Measurements from ENCODE around the gene SPSB2. TPM values are rescaled to one million over a fixed set of nuclear protein-coding genes. Genes with fewer than 3 reads are reported as not detected.

The SPSB2 gene
- total RNA-seq, 1 donor from 2014 or later: 14.5 TPM

- H3K9me3 ChIP-seq: no peaks in the 10 kb centered on the region
- no peaks in the 10 kb centered on the region for H3K27me3 ChIP-seq
- no peak overlapping the region for H3K4me3 ChIP-seq
- no peak for TF ChIP-seq CTCF (IDR thresholded peaks at IDR 0.05)
- peaks cover 33 to 51% of the 10 kb centered on the region in 2 donors for H3K36me3 ChIP-seq
- H3K27ac ChIP-seq: no peak overlapping the region
- DNase-seq (ENCODE audit: low spot score in 2 of 2): no peak
- no peaks in the 10 kb centered on the region for H3K4me1 ChIP-seq
- intact Hi-C loops (cut with DNase I): no loop called here
Measured at GRCh38 chr12:6836851-6837250, 36.3 kb downstream of the SPSB2 start.

- Histone ChIP-seq H3K36me3 (peaks cover 32 to 61% of the 10 kb centered on the region in 2 donors), H3K4me3 (no peak overlapping the region), H3K27me3 (no peaks in the 10 kb centered on the region)
Measured at GRCh38 chr12:6834873-6835272, 38.2 kb downstream of the SPSB2 start.

GRCh38 chr12:6834254-6834653 lies 38.8 kb downstream of the SPSB2 start:
- no peaks in the 10 kb centered on the region for H3K27me3 ChIP-seq
- H3K4me3 ChIP-seq: no peak overlapping the region
- no peak for TF ChIP-seq CTCF (IDR thresholded peaks at IDR 0.05)
- no peaks in the 10 kb centered on the region for H3K9me3 ChIP-seq
- intact Hi-C loops (cut with DNase I): no loop called here
- DNase-seq (ENCODE audit: low spot score in 2 of 2): no peak
- H3K27ac ChIP-seq: no peak overlapping the region
- peaks cover 29 to 56% of the 10 kb centered on the region in 2 donors for H3K36me3 ChIP-seq
- no peaks in the 10 kb centered on the region for H3K4me1 ChIP-seq

More at GRCh38 chr12:6834873-6835272, 38.2 kb downstream of the SPSB2 start:
- no peak for TF ChIP-seq CTCF (IDR thresholded peaks at IDR 0.05)
- Histone ChIP-seq H3K27ac (no peak overlapping the region), H3K9me3 (no peaks in the 10 kb centered on the region), H3K4me1 (no peaks in the 10 kb centered on the region)
- DNase-seq (ENCODE audit: low spot score in 2 of 2): no peak
- intact Hi-C loops (cut with DNase I): no loop called here

GRCh38 chr12:6833189-6833890 lies 39.8 kb downstream of the SPSB2 start:
- Histone ChIP-seq H3K27ac (no peak overlapping the region), H3K4me1 (no peaks in the 10 kb centered on the region), H3K27me3 (no peaks in the 10 kb centered on the region), H3K9me3 (no peaks in the 10 kb centered on the region), H3K4me3 (no peak overlapping the region), H3K36me3 (peaks cover 25 to 47% of the 10 kb centered on the region in 2 donors)
- no peak for TF ChIP-seq CTCF (IDR thresholded peaks at IDR 0.05)
- intact Hi-C loops (cut with DNase I): no loop called here
- no peak for DNase-seq (ENCODE audit: low spot score in 2 of 2)

- Histone ChIP-seq H3K9me3 (no peaks in the 10 kb centered on the region), H3K36me3 (peaks cover 15 to 35% of the 10 kb centered on the region in 2 donors), H3K4me1 (peaks cover 0 to 7% of the 10 kb centered on the region in 2 donors), H3K27me3 (no peaks in the 10 kb centered on the region), H3K4me3 (no peak overlapping the region), H3K27ac (no peak overlapping the region)
- intact Hi-C loops (cut with DNase I): no loop called here
- no peak for TF ChIP-seq CTCF (IDR thresholded peaks at IDR 0.05)
- no peak for DNase-seq (ENCODE audit: low spot score in 2 of 2)
Measured at GRCh38 chr12:6832125-6832524, 41.0 kb downstream of the SPSB2 start.

Data from ascending aorta (tissue), 2 donors.